Measurements from ENCODE around the gene KRTAP5-3. TPM values are rescaled to one million over a fixed set of nuclear protein-coding genes. Genes with fewer than 3 reads are reported as not detected.
"Not testable (repeated sequence)": the region's sequence is repeated elsewhere in the genome, so short reads cannot be mapped to it uniquely, and the experiment has no call there.

Gene KRTAP5-3
- total RNA-seq, 1 donor from 2014 or later = not detected

DNA sequence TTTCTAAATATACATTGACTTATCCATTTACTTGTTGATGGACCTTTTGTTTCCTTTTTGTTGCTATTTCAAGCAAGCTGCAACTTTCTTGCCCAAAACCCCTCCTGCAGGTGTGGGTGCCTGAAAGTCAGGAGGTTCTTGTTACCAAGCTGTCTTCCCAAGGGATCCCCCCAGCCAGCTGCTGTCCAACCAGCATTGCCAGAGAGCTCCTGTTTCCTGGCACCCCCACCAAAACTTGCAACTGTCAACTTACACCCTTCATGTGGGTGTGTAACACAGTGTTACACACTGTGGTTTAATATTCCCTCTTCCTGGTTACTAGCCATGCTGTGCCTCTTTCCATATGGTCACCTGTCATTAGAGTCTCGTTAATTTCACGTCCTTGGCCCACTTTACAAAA, 21.6 kb downstream of the KRTAP5-3 start:
- Histone ChIP-seq H3K4me3 (no peak overlapping the region), H3K4me1 (peaks cover 17% of the 10 kb centered on the region), H3K27ac (no peak overlapping the region), H3K36me3 (no peaks in the 10 kb centered on the region), H3K27me3 (ENCODE audit: low read depth) (no peaks in the 10 kb centered on the region), H3K9me3 (no peaks in the 10 kb centered on the region)
- intact Hi-C loops (cut with DNase I) = no loop called here
- ATAC-seq = no peak
- no peak for DNase-seq
- TF ChIP-seq, protein P1, sequence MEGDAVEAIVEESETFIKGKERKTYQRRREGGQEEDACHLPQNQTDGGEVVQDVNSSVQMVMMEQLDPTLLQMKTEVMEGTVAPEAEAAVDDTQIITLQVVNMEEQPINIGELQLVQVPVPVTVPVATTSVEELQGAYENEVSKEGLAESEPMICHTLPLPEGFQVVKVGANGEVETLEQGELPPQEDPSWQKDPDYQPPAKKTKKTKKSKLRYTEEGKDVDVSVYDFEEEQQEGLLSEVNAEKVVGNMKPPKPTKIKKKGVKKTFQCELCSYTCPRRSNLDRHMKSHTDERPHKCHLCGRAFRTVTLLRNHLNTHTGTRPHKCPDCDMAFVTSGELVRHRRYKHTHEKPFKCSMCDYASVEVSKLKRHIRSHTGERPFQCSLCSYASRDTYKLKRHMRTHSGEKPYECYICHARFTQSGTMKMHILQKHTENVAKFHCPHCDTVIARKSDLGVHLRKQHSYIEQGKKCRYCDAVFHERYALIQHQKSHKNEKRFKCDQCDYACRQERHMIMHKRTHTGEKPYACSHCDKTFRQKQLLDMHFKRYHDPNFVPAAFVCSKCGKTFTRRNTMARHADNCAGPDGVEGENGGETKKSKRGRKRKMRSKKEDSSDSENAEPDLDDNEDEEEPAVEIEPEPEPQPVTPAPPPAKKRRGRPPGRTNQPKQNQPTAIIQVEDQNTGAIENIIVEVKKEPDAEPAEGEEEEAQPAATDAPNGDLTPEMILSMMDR (IDR thresholded peaks at IDR 0.05) = no peak

DNA sequence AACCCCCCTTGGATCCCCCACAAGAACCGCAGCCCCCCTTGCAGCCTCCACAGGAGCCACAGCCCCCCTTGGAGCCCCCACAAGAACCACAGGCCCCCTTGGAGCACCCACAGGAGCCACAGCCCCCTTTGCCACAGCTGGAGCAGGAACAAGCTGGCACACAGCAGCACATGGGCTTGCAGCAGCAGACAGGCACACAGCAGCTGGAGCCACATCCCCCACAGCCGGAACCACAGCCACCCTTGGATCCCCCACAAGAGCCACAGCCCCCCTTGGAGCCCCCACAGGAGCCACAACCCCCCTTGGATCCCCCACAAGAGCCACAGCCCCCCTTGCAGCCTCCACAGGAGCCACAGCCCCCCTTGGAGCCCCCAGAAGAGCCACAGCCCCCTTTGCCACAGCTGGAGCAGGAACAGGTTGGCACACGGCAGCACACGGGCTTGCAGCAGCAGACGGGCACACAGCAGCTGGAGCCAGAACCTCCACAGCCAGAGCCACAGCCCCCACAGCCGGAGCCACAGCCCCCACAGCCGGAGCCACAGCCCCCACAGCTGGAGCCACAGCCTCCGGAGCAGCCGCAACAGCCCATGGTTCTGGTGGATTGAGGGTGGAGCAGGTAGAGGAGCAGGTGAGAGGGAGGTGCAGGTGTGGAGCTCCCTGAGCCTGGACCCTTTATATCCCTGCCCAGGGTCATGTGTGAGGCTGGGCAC, 23.4 kb downstream of the KRTAP5-3 start, which contains the start of gene KRTAP5-1:
TSS of gene KRTAP5-1 (minus strand) at position 623 of the 710 bp plus-strand sequence. CDS start at position 589, 34 bp downstream.
- intact Hi-C loops (cut with DNase I); DNase-seq; H3K36me3 ChIP-seq; ATAC-seq; H3K4me3 ChIP-seq; H3K27ac ChIP-seq; H3K27me3 ChIP-seq (ENCODE audit: low read depth); H3K9me3 ChIP-seq: not testable (repeated sequence)
- H3K4me1 ChIP-seq = peaks cover 14% of the 10 kb centered on the region

DNA sequence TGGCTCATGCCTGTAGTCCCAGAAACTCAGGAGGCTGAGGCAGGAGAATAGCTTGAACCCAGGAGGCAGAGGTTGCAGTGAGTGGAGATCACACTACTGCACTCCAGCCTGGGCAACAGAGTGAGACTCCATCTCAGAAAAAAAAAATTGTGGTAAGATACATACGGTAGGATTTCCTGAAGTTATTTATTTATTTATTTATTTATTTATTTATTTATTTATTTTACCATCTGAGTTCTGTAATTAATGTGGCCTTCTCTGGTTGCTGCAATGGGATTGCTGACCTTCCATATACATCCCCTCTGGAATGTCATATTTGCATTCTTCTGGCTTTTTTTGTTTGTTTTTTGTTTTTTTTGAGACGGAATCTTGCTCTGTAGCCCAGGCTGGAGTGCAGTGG, 25.4 kb downstream of the KRTAP5-3 start:
- intact Hi-C loops (cut with DNase I); H3K27me3 ChIP-seq (ENCODE audit: low read depth); H3K9me3 ChIP-seq; DNase-seq; H3K36me3 ChIP-seq; H3K4me3 ChIP-seq; H3K4me1 ChIP-seq; ATAC-seq; H3K27ac ChIP-seq: not testable (repeated sequence)

DNA sequence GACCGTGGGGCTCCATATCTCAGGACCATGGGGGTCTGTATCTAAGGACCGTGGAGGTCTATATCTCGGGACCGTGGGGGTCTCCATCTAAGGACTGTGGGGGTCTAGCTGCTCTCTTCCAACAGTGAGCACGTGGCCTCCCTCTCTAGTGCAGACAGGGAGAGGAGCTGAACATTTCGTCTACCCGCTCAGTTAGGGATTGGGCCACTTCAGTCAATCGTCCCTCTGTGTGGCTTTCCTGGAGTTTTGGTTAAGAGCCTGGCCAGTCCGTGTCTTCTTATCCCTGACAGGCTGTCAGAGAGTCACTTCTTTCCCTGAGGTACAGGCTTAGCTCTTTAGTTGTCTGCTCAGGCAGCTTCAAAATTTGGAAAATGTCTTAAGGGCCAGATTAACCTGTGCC, 26.3 kb downstream of the KRTAP5-3 start:
- intact Hi-C loops (cut with DNase I) = no loop called here
- H3K27ac ChIP-seq = no peak overlapping the region
- H3K4me1 ChIP-seq = no peaks in the 10 kb centered on the region
- H3K9me3 ChIP-seq = no peaks in the 10 kb centered on the region
- no peak overlapping the region for H3K4me3 ChIP-seq
- H3K36me3 ChIP-seq = no peaks in the 10 kb centered on the region
- TF ChIP-seq, protein P1 (IDR thresholded peaks at IDR 0.05) = no peak
- DNase-seq = no peak
- ATAC-seq = no peak
- H3K27me3 ChIP-seq (ENCODE audit: low read depth) = no peaks in the 10 kb centered on the region

DNA sequence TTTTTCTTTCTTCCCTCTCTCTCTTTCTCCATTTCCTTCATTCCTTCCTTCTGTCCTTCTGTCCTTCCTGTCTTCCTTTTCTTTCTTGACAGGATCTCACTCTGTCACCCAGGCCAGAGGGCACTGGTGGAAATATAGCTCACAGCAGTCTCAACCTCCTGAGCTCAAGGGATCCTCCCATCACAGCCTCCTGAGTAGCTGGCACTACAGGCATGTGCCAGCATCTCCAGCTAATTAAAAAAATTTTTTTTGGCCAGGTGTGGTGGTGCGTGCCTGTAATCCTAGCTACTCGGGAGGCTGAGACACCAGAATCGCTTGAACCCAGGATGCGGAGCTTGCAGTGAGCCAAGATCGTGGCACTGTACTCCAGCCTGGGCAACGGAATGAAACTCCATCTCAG, 31.4 kb downstream of the KRTAP5-3 start:
- no peaks in the 10 kb centered on the region for H3K9me3 ChIP-seq
- H3K27me3 ChIP-seq (ENCODE audit: low read depth) = peaks cover 4% of the 10 kb centered on the region
- DNase-seq (no peak), ATAC-seq (no peak)
- H3K36me3 ChIP-seq = no peaks in the 10 kb centered on the region
- TF ChIP-seq, protein P1 (IDR thresholded peaks at IDR 0.05) = no peak
- intact Hi-C loops (cut with DNase I) = no loop called here
- H3K4me3 ChIP-seq = no peak overlapping the region
- H3K27ac ChIP-seq = no peak overlapping the region
- peaks cover 17% of the 10 kb centered on the region for H3K4me1 ChIP-seq

DNA sequence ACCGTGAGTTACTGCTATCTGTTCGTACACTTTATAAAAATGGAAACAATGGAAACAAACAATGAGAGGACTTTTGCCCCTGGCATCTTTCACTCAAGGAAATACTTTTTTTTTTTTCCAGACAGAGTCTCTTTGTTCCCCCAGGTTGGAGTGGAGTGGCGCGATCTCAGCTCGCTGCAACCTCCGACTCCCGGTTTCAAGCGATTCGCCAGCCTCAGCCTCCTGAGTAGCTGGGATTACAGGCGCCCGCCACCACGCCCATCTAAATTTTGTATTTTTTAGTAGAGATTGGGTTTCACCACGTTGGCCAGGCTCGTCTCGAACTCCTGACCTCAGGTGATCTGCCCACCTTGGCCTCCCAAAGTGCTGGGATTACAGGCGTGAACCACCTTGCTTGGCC, 32.5 kb downstream of the KRTAP5-3 start:
- DNase-seq; H3K36me3 ChIP-seq; ATAC-seq; intact Hi-C loops (cut with DNase I); H3K27me3 ChIP-seq (ENCODE audit: low read depth); H3K27ac ChIP-seq; H3K4me3 ChIP-seq; H3K9me3 ChIP-seq: not testable (repeated sequence)
- peaks cover 24% of the 10 kb centered on the region for H3K4me1 ChIP-seq

DNA sequence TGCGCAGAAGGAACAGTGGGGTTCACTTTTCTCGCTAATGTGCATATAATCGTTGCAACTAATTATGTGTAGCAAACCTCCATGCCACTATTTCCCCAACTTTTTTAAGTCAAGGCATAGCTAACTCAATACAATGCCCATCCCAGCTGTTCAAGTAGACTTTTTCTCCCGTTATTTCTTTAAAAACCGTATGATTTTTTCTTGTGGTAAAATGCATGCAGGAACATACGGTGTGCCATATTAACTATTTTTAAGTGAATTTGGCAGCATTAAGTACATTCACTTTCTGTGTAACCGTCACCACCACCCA, 33.4 kb downstream of the KRTAP5-3 start:
- H3K4me3 ChIP-seq = no peak overlapping the region
- peaks cover 7% of the 10 kb centered on the region for H3K27me3 ChIP-seq (ENCODE audit: low read depth)
- H3K36me3 ChIP-seq = no peaks in the 10 kb centered on the region
- peaks cover 32% of the 10 kb centered on the region for H3K4me1 ChIP-seq
- intact Hi-C loops (cut with DNase I) = no loop called here
- no peak for DNase-seq
- no peak for ATAC-seq
- no peaks in the 10 kb centered on the region for H3K9me3 ChIP-seq
- H3K27ac ChIP-seq = no peak overlapping the region
- TF ChIP-seq, protein P1 (IDR thresholded peaks at IDR 0.05) = no peak

All from lower lobe of right lung (tissue), 2 donors.